ENCODE data around the gene SPEF1.
A peak's percentile ranks its signal among the peaks of the same experiment; 100 is the strongest.

Gene SPEF1

GRCh38 chr20:3728354-3728753, 52.9 kb downstream of the SPEF1 start:
- H3K9me3 Mint-ChIP-seq, result no peaks in the 10 kb centered on the region
- peaks cover 6% of the 10 kb centered on the region for H3K4me1 Mint-ChIP-seq
- no peak overlapping the region for H3K4me3 Mint-ChIP-seq
- DNase-seq (ENCODE audit: low spot score in 2 of 2) (no peak), ATAC-seq (peak; percentile 19)
- no peak overlapping the region for H3K27ac Mint-ChIP-seq
- no peaks in the 10 kb centered on the region for H3K36me3 Mint-ChIP-seq
